ENCODE measurements around the gene ARHGAP35. TPM values are rescaled to one million over a fixed set of nuclear protein-coding genes. Genes with fewer than 3 reads are reported as not detected.

Gene ARHGAP35
- total RNA-seq, 3 donors from 2014 or later = 44.8 to 61.9 (median 60.3) TPM

DNA sequence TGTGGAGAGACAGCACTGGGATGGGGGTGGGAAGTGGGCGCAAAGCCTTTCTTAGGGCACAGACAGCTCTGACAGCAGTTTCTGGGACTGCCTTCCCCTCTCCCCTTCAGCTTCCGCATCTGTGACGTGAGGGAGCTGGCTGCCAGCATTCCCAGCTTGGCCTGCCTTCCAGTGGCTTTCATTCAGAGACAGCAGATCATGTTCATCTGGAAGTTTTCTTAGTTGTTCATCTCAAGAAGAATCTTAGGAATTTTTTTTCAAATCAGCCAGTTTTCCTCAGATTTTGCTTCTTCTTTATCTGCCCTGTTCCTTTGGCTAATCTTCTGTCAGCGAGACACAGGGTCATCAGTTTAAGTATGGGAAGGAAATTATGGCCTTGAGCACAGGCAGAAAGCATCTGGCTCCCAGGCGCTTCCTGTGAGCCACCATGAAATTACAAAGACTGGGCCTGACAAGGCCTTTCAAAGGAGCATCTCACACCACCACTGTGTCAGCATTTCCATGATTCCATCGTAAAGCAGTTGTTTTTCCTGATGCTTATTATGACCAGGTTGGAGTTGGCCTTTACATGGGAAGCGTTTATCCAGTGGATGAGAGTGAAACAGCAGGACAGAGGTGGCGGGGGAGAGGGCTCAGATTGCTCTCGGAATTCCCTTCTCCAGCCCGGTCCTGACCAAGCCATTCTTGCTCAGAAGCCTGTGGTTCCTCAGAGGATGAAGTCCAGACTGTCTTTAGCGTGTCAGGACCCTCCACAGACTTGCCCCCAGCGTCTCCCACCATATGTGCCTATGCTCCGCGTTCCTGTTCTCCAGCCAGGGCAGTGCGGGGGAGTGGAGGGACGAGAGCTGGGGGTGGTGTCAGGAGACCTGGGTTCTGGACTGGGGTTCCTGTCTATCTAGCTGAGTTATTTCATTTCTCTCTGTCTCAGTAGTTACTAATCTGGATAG, 43.6 kb downstream of the ARHGAP35 start:
- DNase-seq (ENCODE audit: low spot score in 2 of 2) = no peak
- no peaks in the 10 kb centered on the region for H3K27me3 ChIP-seq
- peaks cover 6 to 26% of the 10 kb centered on the region in 2 donors for H3K4me1 ChIP-seq
- no peaks in the 10 kb centered on the region for H3K9me3 ChIP-seq
- H3K27ac ChIP-seq = peak overlapping the region; percentile 62 to 88
- intact Hi-C loops (cut with DNase I; ENCODE audit: low total_unique reads) = no loop called here
- no peaks in the 10 kb centered on the region for H3K36me3 ChIP-seq
- TF ChIP-seq POLR2A (IDR thresholded peaks at IDR 0.05) = no peak
- no peak for TF ChIP-seq POLR2AphosphoS5 (IDR thresholded peaks at IDR 0.05)
- H3K4me3 ChIP-seq = no peak overlapping the region

DNA sequence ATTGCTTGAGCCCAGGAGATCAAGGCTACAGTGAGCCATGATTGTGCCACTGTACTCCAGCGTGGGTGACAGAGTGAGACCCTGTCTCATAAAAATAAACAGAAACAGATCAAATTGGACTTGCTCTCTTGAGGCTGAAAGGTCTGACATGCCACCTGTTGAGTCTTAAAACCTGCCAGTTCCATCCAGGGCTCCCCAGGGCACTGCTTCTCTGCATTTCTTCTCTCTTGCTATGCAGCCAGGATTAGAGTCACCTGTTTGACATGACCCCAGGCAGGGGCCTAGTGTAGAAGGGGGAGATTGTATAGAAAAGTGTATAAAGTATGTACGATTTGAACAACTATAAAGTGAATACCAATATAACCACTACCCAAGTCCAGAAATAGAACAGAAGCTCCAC, 45.4 kb downstream of the ARHGAP35 start:
- DNase-seq (ENCODE audit: low spot score in 2 of 2) = no peak
- Histone ChIP-seq H3K4me3 (no peak overlapping the region), H3K9me3 (no peaks in the 10 kb centered on the region), H3K36me3 (no peaks in the 10 kb centered on the region), H3K27ac (peak overlapping the region; percentile 52 to 62), H3K4me1 (peaks cover 6 to 24% of the 10 kb centered on the region in 2 donors), H3K27me3 (no peaks in the 10 kb centered on the region)
- intact Hi-C loops (cut with DNase I; ENCODE audit: low total_unique reads) = no loop called here
- TF ChIP-seq POLR2A (IDR thresholded peaks at IDR 0.05) (no peak), POLR2AphosphoS5 (IDR thresholded peaks at IDR 0.05) (no peak)
- TF ChIP-seq, protein P1, sequence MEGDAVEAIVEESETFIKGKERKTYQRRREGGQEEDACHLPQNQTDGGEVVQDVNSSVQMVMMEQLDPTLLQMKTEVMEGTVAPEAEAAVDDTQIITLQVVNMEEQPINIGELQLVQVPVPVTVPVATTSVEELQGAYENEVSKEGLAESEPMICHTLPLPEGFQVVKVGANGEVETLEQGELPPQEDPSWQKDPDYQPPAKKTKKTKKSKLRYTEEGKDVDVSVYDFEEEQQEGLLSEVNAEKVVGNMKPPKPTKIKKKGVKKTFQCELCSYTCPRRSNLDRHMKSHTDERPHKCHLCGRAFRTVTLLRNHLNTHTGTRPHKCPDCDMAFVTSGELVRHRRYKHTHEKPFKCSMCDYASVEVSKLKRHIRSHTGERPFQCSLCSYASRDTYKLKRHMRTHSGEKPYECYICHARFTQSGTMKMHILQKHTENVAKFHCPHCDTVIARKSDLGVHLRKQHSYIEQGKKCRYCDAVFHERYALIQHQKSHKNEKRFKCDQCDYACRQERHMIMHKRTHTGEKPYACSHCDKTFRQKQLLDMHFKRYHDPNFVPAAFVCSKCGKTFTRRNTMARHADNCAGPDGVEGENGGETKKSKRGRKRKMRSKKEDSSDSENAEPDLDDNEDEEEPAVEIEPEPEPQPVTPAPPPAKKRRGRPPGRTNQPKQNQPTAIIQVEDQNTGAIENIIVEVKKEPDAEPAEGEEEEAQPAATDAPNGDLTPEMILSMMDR (IDR thresholded peaks at IDR 0.05) = no peak

DNA sequence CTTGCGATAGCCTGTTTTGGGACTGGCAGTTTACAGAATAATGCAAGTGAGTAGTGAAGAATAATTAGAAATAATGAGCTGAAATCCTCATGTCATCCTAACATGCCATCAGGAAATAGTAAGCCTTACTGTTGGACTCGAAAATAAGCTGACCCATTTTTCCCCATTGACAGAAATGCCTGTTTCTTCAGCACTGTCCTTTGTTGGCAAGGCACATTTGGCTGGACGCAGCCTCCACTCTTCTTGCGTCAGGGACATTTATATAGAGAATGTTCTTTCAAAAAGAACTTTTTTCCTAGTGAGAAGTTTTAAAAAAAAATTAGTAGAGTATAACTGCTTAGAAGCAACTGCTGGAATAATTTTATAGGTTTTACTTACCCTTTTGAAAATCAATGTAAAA, 47.1 kb downstream of the ARHGAP35 start:
- intact Hi-C loops (cut with DNase I; ENCODE audit: low total_unique reads) = no loop called here
- Histone ChIP-seq H3K4me3 (no peak overlapping the region), H3K27me3 (no peaks in the 10 kb centered on the region), H3K36me3 (no peaks in the 10 kb centered on the region), H3K9me3 (no peaks in the 10 kb centered on the region), H3K27ac (peak overlapping the region in 1 of 2 donors; percentile 9), H3K4me1 (peaks cover 6 to 12% of the 10 kb centered on the region in 2 donors)
- no peak for DNase-seq (ENCODE audit: low spot score in 2 of 2)
- TF ChIP-seq POLR2A (IDR thresholded peaks at IDR 0.05) (no peak), POLR2AphosphoS5 (IDR thresholded peaks at IDR 0.05) (no peak)
- TF ChIP-seq, protein P1 (IDR thresholded peaks at IDR 0.05) = no peak

DNA sequence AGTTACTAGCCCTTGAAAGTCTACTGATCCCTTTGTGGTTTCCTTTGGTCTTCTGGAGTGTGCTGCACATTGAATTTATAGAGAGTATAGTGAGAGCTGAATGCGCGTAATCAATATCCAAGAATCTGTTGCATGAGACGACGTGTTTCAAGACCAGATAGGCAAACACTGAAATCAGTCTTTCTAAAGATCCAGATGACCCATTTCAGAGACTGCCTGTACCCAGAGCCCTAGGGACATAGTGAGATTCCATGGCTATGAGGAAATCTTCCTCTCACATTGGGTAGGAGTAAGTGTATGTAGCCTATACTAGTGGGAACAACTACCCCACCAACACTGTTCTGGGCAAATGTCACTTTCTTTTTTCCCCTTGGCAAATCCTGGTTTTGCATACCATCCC, 48.6 kb downstream of the ARHGAP35 start:
- peak in 1 of 2 donors; percentile 7 for DNase-seq (ENCODE audit: low spot score in 2 of 2)
- H3K27me3 ChIP-seq = no peaks in the 10 kb centered on the region
- H3K36me3 ChIP-seq = no peaks in the 10 kb centered on the region
- peak overlapping the region in 1 of 2 donors; percentile 9 for H3K27ac ChIP-seq
- H3K4me3 ChIP-seq = no peak overlapping the region
- no peaks in the 10 kb centered on the region for H3K9me3 ChIP-seq
- TF ChIP-seq POLR2A (IDR thresholded peaks at IDR 0.05) (no peak), POLR2AphosphoS5 (IDR thresholded peaks at IDR 0.05) (no peak)
- TF ChIP-seq, protein P1 (IDR thresholded peaks at IDR 0.05) = no peak
- peaks cover 3 to 6% of the 10 kb centered on the region in 2 donors for H3K4me1 ChIP-seq
- intact Hi-C loops (cut with DNase I; ENCODE audit: low total_unique reads) = no loop called here

Other genes with a start within 250 kb of the ARHGAP35 start
- 1 to 10 TPM in 2 of 3 donors, under 1 TPM in 1; 0.29 to 6.9 (median 1.3) TPM for gene PTGIR, start 235.9 kb upstream of the ARHGAP35 start, total RNA-seq
- not detected for gene GNG8, start 224.8 kb upstream of the ARHGAP35 start, total RNA-seq
- gene DACT3, start 199.8 kb upstream of the ARHGAP35 start, total RNA-seq = 1 to 10 TPM in 2 of 3 donors, under 1 TPM in 1; 0.48 to 3.9 (median 1.9) TPM
- gene PRKD2, start 143.9 kb upstream of the ARHGAP35 start, total RNA-seq = 10 to 100 TPM; 13.1 to 36.7 (median 25.5) TPM
- gene FKRP, start 114.9 kb upstream of the ARHGAP35 start, total RNA-seq = 10 to 100 TPM; 11.4 to 23.1 (median 12.1) TPM
- 10 to 100 TPM; 45.0 to 57.0 (median 53.7) TPM for gene STRN4, start 114.5 kb upstream of the ARHGAP35 start, total RNA-seq
- gene SLC1A5, start 72.4 kb upstream of the ARHGAP35 start, total RNA-seq = 100 to 1,000 TPM; 121 to 146 (median 121) TPM
- 100 to 1,000 TPM in 2 of 3 donors, 10 to 100 TPM in 1; 63.1 to 108 (median 101) TPM for gene AP2S1, start 10.2 kb upstream of the ARHGAP35 start, total RNA-seq
- gene NPAS1, start 158.8 kb downstream of the ARHGAP35 start, total RNA-seq = 1 to 10 TPM in 1 of 3 donors, not detected in 2; 2.5 TPM
- gene TMEM160, start 187.6 kb downstream of the ARHGAP35 start, total RNA-seq = 10 to 100 TPM; 31.1 to 45.7 (median 39.2) TPM